D341Med (cell line): Measurements from ENCODE around the gene MOG.

Experiments used
- DNase-seq: peaks from one replicate; pipeline ENCODE4 v3.0.0; 2012; ENCODE audit warnings: low spot score

Gene MOG

DNA sequence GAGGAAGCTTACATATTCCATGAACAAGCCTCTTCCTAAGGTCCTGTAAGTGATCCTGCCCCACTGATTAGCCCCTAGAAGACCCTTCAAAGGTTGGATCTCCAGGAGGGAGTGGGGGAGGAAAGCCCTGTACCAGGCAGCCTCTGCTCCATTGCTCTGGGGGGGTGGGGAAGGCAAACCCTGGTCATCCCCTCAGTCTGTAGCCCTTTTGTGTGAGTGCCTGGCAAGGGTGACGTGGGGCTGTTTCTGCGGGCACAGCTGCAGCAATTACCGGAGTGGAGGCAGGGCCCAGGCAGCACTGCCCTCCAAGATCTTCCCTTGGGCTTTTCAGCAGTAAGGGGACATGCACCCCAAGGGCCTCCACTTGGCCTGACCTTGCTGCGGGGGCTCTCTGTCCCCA, at the start of gene MOG:
Gene MOG (plus strand): TSS at position 295 of the 400 bp plus-strand sequence. CDS start 118 bp downstream, outside the sequence.
- DNase-seq = no peak

DNA sequence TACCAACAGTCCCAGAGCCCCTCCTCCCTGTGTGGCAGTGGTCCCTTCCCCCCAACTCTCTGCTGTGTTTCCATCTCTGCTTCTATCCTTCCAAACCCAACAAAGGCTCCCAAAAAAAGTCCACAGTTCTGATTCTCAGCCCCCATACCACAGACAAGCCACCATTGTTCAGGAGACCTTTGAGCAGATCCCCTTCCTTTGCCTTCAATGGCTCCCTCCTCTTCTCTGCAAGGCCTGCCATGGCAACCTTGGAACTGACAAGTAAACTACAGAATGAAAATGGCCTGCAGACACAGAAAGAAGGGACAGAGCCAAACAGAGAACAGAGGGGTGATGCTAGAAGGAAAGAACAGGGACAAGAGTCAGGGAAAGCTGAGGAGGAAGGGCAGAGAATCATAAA, 48.8 kb upstream of the MOG start:
- no peak for DNase-seq

GRCh38 chr6:29610540-29610939, 46.4 kb upstream of the MOG start:
- DNase-seq = no peak

DNA sequence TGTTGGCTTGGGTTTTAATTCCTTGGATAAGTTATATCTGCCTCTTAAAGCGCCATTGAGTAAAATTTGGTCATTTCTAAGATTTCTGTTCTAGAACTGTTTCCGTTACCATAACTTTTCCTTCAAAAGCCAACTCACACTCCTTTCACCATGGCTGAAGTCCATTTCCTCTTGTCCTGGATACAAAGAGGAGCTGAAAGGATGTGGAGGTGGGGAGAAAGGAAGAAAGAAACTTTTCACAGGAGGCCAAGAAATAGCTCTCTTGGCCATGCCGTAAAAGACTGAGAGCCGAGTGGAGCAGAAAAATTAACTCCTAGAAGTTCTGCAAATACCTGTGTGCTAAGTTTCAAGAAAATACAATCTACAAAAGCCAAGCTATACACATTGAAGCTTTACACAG, 45.5 kb upstream of the MOG start:
- no peak for DNase-seq

DNA sequence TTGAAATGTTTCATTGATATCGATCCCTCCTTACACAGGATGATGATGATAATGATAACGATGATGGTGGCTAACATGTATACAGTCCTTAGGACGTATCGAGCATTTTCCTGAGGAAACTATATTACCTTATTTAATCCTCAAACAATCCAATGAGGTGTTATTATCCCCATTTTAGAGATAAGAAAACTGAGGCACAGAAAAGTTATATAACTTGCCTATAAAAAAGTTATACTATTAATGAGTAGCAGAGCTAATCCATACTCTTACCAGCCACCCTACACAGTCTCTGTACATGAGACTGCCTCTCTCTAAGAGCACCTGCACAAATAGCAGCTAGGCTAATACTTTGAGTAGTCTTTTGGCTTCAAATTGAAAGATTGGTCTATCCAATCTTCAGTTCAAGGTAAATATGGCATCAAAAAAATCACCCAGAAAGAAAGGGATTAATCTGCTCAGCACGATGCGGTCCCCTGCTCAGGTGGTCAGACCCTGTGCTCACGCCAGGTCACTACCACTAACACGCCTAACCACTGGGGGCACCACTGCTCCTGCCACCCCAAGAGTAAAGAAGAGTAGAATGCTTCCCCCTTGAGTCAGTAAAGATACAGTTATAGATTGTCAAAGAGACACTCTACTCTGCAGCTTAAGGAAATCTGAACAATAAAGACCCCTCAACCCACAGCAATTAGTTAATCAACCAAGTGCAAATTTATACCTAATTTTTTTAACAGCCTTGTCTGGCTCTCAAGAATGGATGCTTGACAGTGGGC, 38.9 kb upstream of the MOG start:
- no peak for DNase-seq

DNA sequence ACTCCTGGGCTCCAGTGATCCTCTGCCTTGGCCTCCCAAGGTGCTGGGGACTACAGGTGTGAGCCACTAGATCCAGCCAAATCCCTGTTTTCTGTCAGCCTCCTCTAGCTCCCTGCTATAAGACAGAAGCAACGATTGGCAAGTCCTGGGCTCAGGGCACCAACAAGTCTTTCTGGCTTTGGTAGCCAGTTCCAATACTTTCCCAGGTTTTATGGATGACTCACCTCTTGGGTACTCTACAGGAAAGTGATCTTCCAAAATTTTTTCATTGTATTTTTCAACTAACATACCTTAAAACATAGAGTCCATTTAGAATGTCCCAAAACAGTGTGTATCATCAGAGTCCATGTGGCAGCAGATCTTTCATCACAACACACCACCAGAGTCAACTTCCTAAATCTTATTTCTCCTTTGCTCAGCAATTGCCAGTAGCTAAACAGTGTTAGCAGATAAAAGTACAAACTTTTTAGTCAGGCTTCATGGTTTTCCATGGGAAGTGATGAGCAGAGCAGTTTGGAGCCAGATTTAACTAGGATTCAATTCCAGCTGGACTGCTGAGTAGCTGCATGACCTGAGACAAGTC, 37.2 kb upstream of the MOG start:
- DNase-seq = no peak

DNA sequence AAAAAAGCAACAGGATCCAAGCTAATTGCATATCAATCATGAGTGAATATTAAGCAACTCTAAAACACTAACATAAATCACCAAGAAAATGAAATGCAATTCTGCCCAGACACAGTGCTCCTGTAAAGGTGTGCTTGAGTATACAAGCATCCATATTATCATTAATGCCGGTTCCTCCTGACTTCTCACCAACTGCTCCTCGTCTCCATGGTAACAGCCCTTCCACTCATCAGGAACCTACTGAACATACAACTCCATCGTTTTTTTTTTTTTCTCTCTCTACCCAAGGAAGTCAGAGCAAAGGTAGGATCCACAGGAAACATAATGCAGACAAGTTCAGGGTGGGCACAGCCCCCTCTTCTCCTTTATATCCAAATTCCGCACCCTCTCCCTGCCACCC, 36.3 kb upstream of the MOG start:
- no peak for DNase-seq

GRCh38 chr6:29624520-29624961, 32.4 kb upstream of the MOG start:
- no peak for DNase-seq

GRCh38 chr6:29625337-29625930, 31.5 kb upstream of the MOG start:
- no peak for DNase-seq

GRCh38 chr6:29626948-29627754, 29.7 kb upstream of the MOG start:
- DNase-seq = no peak

- DNase-seq = peak; percentile 70
Measured at GRCh38 chr6:29627755-29628418, 29.0 kb upstream of the MOG start.

- DNase-seq = peak; percentile 89
Measured at GRCh38 chr6:29628419-29629281, 28.2 kb upstream of the MOG start.

DNA sequence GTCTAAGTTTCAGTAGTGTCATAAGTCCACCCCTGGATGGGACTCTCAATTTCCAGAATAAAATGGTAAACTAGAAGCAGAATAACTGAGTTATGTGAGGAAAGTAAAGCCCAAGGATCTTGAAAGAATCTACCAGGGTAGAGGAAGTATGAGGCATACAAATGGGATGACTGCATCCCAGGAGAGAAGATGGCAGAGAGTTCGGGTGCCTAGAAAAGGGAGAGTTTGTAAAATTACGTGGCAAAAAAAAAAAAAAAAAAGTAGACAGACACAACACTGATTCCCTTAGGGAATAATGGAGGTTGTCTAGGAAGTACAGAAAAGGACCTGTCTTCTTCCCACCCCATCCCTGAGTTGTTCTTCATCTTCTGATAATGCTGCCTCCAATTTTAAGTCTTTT, 27.3 kb upstream of the MOG start:
- no peak for DNase-seq

DNA sequence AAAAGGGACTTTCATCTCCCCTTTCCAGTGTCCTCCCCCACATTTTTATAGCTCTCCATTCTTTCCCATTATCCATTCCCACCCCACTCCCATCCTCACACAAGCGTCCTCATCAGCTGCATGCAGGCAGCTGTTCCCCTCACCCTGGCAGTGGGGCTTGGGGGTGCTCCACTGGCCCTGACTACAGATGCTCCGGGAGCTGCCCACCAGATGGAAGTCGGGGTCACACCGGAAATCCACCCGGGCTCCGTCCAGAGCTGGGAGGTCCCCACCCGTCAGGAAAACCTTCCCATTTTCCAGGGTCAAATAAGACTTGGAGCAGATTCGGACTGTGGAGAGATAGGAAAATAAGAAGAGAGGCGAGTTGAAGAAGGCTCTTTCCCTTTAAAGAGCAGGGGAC, 26.6 kb upstream of the MOG start:
- no peak for DNase-seq

GRCh38 chr6:29631209-29631810, 25.6 kb upstream of the MOG start:
- no peak for DNase-seq

DNA sequence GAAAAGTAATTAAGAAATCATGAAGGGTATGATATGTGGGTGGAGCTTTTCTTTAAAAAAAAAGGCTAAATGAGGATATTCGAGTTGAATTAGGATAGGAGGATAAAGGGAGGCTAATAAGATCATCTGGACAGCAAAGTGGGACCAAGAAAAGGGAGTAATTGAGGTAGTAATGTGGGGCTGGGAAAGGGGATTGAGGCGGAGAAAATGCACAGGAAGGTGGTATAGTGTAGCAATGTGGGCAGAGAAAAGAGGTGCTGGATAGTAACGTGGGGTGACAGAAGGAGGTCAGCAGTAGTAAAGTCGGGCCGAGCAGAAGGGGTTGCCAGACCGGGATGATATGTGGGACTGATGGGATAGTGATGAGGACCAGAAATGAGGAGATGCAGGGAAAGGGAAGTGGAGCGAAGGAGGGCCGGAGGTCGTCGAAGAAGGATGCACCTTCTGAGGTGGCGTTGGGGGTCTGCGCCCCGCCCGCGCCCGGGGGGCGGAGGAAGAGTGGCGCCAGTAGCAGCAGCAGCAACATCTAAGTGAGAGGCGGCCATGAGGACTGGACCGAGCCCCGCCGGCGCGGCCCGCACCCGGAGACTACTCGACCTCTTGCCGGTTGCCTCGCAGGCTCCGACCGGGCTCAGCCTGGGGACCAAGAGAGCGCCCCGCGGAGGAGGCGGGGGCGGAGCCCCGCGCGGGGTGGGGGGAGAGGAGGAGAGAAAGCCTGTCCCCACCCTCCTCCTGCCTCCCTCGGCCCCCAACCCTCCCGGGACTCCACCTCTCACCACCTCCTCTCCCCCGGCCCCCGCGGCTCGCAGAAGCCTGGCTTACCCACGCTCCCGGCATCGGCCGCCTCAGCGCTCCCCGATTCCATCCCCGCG, 24.8 kb upstream of the MOG start:
- DNase-seq = peak; percentile 79

DNA sequence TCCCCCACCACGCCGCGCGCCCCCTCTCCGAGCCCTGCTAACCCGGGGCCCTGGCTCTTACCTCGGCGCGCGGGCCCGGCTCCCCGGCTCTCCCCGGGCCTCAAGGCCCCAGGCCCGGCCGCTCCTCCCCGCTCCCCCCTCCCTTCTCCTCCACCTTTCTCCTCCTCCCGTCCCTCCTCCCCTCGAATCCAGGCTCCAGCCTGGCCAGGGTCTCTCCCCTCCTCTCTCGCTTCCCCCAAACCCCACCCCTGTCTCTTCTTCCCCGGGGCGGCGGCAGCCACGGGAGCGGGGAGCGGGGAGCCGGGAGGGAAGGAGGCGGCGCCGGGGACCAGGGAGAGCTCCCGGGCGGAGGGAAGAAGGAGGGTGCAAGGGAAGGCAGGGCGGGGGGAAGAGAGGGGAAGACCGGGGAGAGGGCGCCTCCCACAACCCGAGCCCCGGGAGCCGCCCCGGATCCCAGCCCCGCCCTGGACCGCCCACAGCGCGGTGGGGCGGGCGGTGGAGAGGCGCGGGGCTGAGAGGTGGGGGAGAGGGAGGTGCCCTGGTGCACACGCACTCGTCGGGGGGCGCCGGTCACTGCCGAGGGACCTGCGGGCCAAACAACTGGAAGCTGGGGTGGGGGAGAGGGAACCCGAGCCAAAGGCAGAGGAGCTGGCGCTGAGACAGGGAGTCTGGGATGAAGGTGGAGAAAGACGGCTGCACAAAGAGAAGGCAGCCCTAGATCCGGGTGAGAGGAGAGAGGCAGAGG, 23.9 kb upstream of the MOG start, which contains the start of gene GABBR1:
Gene GABBR1 (minus strand): TSS at position 395 of the 745 bp plus-strand sequence. CDS start 798 bp downstream, outside the sequence.
- peak; percentile 94 for DNase-seq

- DNase-seq = no peak
Measured at GRCh38 chr6:29633534-29633905, 23.4 kb upstream of the MOG start.

DNA sequence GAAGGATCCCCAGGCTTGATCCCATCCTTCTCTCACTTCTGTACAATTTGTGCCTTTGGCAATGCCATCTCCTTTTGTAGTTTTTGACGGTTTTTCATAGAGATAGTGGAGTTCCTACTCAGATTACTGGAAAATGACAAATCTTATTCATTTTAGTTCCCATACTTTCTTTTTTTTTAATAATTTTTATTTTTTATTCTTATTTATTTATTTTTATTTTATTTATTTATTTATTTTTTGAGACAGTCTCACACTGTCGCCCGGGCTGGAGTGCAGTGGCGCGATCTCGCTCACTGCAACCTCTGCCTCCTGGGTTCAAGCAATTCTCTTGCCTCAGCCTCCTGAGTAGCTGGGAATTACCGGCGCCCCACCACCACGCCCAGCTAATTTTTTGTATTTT, 19.6 kb upstream of the MOG start:
- no peak for DNase-seq
